K562 (cell line): ENCODE data around the gene PPAN. TPM values are rescaled to one million over a fixed set of nuclear protein-coding genes. Genes with fewer than 3 reads are reported as not detected.

ENCODE experiments used
- ATF1 ChIP-seq, 2 experiments: fragments of 450-650 bp in 1 of 2; IDR thresholded peaks; 2 replicates each; pipeline ENCODE4 v1.6.1; 2016; ENCODE audit warnings: missing compliant biosample characterization in 1 of 2, missing genetic modification characterization in 1 of 2
- CBX5 ChIP-seq: IDR thresholded peaks from 2 replicates; pipeline ENCODE4 v1.6.1; 2014; ENCODE audit warnings: low read depth, borderline replicate concordance
- FOS ChIP-seq: IDR thresholded peaks from 3 replicates; pipeline ENCODE4 v1.6.1; 2011; ENCODE audit not compliant: insufficient read length; ENCODE audit errors: extremely low read depth
- GTF2E2 ChIP-seq: fragments of 200-800 bp; sonication (Bioruptor generic); IDR thresholded peaks from 2 replicates; pipeline ENCODE4 v1.6.1; 2016; ENCODE audit warnings: missing genetic modification characterization, missing compliant biosample characterization
- HDAC3 ChIP-seq: fragments of 450-650 bp; IDR thresholded peaks from 2 replicates; pipeline ENCODE4 v1.6.1; 2018; ENCODE audit warnings: borderline replicate concordance, mild to moderate bottlenecking, moderate library complexity; ENCODE audit not compliant: partially characterized antibody
- HNRNPL ChIP-seq: fragments of 200-400 bp; formaldehyde crosslinking; IDR thresholded peaks from 2 replicates; pipeline ENCODE4 v1.6.1; 2017; ENCODE audit warnings: low read depth, mild to moderate bottlenecking, low read length
- IFI16 ChIP-seq: fragments of 250-450 bp; sonication (Bioruptor Pico); IDR thresholded peaks from 2 replicates; pipeline ENCODE4 v2.1.2; 2022; ENCODE audit warnings: mild to moderate bottlenecking, inconsistent platforms
- KAT2B ChIP-seq: IDR thresholded peaks from one replicate; pipeline ENCODE4 v1.6.1; 2012; ENCODE audit warnings: low read depth, mild to moderate bottlenecking, control low read depth, inconsistent platforms, low read length, moderate library complexity
- MCM3 ChIP-seq: fragments of 450-650 bp; IDR thresholded peaks from 2 replicates; pipeline ENCODE4 v1.6.1; 2016
- RBM34 ChIP-seq: fragments of 200-400 bp; formaldehyde crosslinking; IDR thresholded peaks from 2 replicates; pipeline ENCODE4 v1.6.1; 2018; ENCODE audit warnings: low read length, borderline replicate concordance; ENCODE audit not compliant: insufficient read depth
- SAFB2 ChIP-seq: fragments of 200-400 bp; formaldehyde crosslinking; IDR thresholded peaks from 2 replicates; pipeline ENCODE4 v1.6.1; 2018; ENCODE audit warnings: borderline replicate concordance, low read length, low read depth, moderate library complexity; ENCODE audit not compliant: severe bottlenecking
- TCF3 ChIP-seq: sonication (generic); formaldehyde crosslinking; IDR thresholded peaks from 2 replicates; pipeline ENCODE4 v1.4.0; 2020; ENCODE audit warnings: mild to moderate bottlenecking, missing genetic modification reagents
- ZBTB7A ChIP-seq: IDR thresholded peaks from 2 replicates; pipeline ENCODE4 v1.6.1; 2011; ENCODE audit warnings: low read depth, mild to moderate bottlenecking, low read length, moderate library complexity, borderline replicate concordance; ENCODE audit not compliant: control insufficient read depth
- polyA plus RNA-seq, 8 experiments: library from polyadenylated mRNA; depleted of rRNA in 4 of 8; stranded (reverse) in 5 of 8; unstranded in 3 of 8; fragments of >200 nt; fragmentation: Nextera tagmentation in 2 of 8; fragmentation: Illumina TruSeq in 1 of 8; extraction: Ambion mirVana in 2 of 8; extraction: Trizol in 1 of 8; gene quantifications; 2 replicates each; pipeline versions ENCODE4 v1.2.1 to v1.2.3, GENCODE V29; 2011 to 2014; ENCODE audit warnings: inconsistent platforms in 1 of 8, missing spikeins in 1 of 8
- total RNA-seq, 7 experiments: library from RNA; depleted of rRNA in 6 of 7; stranded (reverse); fragments of >200 nt in 6 of 7; fragmentation: Illumina TruSeq in 2 of 7; extraction: Trizol in 2 of 7; gene quantifications; 2 replicates each; pipeline versions ENCODE4 v1.2.1 to v1.2.3, GENCODE V29; 2011 to 2021; ENCODE audit warnings: low replicate concordance in 1 of 7
- TF ChIP-seq, protein P1 (sequence below): fragments of 450-650 bp; formaldehyde crosslinking; conservative IDR thresholded peaks from 2 replicates; pipeline ENCODE4 v1.4.0; 2022; ENCODE audit warnings: mild to moderate bottlenecking, missing genetic modification characterization
- TF ChIP-seq, protein P2 (sequence below): fragments of 450-650 bp; IDR thresholded peaks from 2 replicates; pipeline ENCODE4 v1.6.1; 2016; ENCODE audit warnings: mild to moderate bottlenecking, moderate library complexity

PPAN gene
- total and polyA plus RNA-seq, 9 of the 15 experiments (the other 6 are each of a cell fraction or from before 2014, with no cell fraction given), result 2.2 to 129 (median 59.1) TPM

DNA sequence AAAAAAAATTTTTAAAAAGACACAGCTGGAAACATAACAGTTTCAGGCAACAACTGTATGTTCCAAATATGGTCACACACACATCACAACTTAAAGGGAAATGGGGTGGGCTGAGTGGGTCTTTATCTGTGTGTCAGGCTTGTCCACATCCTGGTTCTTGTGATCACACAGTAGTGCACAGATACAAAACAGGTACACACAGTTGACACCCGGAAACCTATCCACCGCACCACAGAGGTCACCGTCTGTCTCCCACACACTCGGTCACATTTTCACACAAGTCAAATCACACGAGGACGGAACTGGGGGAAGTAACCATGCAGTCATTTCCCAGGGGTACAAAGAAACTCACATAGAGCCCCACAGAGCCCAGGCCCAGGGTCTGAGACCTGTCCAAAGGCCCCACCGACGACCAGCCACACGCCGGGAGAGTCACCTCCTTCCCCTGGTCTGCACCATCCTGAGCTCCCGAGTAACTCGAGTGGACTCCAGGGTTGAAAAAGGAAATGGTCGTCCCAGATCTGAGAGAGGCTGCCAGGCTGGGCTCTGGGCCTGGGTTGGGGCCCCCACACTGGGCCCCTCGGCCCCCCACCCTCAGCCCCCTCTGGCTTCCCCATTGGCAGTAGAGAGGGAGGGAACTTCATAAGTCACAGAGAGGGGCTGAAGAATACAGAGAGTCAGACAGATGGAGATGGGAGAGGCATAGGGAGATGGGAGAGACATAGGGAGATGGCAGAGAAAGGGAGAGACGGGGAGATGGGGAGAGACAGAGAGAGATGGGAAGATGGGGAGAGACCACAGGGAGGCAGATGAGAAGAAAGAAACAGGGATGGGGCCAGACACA lies 1.3 kb upstream of the PPAN start (continued):
- TF ChIP-seq, protein P1, sequence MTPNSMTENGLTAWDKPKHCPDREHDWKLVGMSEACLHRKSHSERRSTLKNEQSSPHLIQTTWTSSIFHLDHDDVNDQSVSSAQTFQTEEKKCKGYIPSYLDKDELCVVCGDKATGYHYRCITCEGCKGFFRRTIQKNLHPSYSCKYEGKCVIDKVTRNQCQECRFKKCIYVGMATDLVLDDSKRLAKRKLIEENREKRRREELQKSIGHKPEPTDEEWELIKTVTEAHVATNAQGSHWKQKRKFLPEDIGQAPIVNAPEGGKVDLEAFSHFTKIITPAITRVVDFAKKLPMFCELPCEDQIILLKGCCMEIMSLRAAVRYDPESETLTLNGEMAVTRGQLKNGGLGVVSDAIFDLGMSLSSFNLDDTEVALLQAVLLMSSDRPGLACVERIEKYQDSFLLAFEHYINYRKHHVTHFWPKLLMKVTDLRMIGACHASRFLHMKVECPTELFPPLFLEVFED (CRISPR knock-in tag), result 0 out of 2 replicates have a peak, but pooled peaks have one; percentile 45
- peak; percentile 45; the same call in 1 of the 2 replicates for TF ChIP-seq ZBTB7A
- no peak for TF ChIP-seq CBX5
- TF ChIP-seq IFI16 (CRISPR knock-in tag), result no peak
- no peak for TF ChIP-seq FOS
- no peak for TF ChIP-seq HNRNPL
- TF ChIP-seq, protein P2, sequence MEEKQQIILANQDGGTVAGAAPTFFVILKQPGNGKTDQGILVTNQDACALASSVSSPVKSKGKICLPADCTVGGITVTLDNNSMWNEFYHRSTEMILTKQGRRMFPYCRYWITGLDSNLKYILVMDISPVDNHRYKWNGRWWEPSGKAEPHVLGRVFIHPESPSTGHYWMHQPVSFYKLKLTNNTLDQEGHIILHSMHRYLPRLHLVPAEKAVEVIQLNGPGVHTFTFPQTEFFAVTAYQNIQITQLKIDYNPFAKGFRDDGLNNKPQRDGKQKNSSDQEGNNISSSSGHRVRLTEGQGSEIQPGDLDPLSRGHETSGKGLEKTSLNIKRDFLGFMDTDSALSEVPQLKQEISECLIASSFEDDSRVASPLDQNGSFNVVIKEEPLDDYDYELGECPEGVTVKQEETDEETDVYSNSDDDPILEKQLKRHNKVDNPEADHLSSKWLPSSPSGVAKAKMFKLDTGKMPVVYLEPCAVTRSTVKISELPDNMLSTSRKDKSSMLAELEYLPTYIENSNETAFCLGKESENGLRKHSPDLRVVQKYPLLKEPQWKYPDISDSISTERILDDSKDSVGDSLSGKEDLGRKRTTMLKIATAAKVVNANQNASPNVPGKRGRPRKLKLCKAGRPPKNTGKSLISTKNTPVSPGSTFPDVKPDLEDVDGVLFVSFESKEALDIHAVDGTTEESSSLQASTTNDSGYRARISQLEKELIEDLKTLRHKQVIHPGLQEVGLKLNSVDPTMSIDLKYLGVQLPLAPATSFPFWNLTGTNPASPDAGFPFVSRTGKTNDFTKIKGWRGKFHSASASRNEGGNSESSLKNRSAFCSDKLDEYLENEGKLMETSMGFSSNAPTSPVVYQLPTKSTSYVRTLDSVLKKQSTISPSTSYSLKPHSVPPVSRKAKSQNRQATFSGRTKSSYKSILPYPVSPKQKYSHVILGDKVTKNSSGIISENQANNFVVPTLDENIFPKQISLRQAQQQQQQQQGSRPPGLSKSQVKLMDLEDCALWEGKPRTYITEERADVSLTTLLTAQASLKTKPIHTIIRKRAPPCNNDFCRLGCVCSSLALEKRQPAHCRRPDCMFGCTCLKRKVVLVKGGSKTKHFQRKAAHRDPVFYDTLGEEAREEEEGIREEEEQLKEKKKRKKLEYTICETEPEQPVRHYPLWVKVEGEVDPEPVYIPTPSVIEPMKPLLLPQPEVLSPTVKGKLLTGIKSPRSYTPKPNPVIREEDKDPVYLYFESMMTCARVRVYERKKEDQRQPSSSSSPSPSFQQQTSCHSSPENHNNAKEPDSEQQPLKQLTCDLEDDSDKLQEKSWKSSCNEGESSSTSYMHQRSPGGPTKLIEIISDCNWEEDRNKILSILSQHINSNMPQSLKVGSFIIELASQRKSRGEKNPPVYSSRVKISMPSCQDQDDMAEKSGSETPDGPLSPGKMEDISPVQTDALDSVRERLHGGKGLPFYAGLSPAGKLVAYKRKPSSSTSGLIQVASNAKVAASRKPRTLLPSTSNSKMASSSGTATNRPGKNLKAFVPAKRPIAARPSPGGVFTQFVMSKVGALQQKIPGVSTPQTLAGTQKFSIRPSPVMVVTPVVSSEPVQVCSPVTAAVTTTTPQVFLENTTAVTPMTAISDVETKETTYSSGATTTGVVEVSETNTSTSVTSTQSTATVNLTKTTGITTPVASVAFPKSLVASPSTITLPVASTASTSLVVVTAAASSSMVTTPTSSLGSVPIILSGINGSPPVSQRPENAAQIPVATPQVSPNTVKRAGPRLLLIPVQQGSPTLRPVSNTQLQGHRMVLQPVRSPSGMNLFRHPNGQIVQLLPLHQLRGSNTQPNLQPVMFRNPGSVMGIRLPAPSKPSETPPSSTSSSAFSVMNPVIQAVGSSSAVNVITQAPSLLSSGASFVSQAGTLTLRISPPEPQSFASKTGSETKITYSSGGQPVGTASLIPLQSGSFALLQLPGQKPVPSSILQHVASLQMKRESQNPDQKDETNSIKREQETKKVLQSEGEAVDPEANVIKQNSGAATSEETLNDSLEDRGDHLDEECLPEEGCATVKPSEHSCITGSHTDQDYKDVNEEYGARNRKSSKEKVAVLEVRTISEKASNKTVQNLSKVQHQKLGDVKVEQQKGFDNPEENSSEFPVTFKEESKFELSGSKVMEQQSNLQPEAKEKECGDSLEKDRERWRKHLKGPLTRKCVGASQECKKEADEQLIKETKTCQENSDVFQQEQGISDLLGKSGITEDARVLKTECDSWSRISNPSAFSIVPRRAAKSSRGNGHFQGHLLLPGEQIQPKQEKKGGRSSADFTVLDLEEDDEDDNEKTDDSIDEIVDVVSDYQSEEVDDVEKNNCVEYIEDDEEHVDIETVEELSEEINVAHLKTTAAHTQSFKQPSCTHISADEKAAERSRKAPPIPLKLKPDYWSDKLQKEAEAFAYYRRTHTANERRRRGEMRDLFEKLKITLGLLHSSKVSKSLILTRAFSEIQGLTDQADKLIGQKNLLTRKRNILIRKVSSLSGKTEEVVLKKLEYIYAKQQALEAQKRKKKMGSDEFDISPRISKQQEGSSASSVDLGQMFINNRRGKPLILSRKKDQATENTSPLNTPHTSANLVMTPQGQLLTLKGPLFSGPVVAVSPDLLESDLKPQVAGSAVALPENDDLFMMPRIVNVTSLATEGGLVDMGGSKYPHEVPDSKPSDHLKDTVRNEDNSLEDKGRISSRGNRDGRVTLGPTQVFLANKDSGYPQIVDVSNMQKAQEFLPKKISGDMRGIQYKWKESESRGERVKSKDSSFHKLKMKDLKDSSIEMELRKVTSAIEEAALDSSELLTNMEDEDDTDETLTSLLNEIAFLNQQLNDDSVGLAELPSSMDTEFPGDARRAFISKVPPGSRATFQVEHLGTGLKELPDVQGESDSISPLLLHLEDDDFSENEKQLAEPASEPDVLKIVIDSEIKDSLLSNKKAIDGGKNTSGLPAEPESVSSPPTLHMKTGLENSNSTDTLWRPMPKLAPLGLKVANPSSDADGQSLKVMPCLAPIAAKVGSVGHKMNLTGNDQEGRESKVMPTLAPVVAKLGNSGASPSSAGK, result peak; percentile 79
- TF ChIP-seq KAT2B, result no peak
- no peak; the same call in 1 of the 2 replicates for TF ChIP-seq GTF2E2 (tag)
- no peak for TF ChIP-seq HDAC3
- TF ChIP-seq RBM34, result no peak
- TF ChIP-seq TCF3 (CRISPR knock-in tag), result peak; percentile 49
- no peak for TF ChIP-seq SAFB2
- TF ChIP-seq ATF1 (CRISPR knock-in tag; IDR thresholded peaks at IDR 0.05), result no peak
- 0 out of 2 replicates have a peak, but pooled peaks have one; percentile 20 for TF ChIP-seq ATF1 (tag; IDR thresholded peaks at IDR 0.05)
- TF ChIP-seq MCM3, result no peak
